GM23338 (cell line): Measurements from ENCODE around the gene EMILIN3.

Experiments
- CREB1 ChIP-seq: fragments of 250-450 bp; sonication (Bioruptor Pico); IDR thresholded peaks from 2 replicates; pipeline ENCODE4 v1.5.0; 2020; ENCODE audit warnings: low read depth, mild to moderate bottlenecking, moderate library complexity
- CTCF ChIP-seq, 2 experiments: fragments of 200-600 bp in 1 of 2; sonication (generic) in 1 of 2; conservative IDR thresholded peaks; 2 replicates each; pipeline versions ENCODE4 v1.5.1 to v1.6.1; 2016 to 2017; ENCODE audit warnings: antibody characterized with exemption in 2 of 2, low read depth in 2 of 2, mild to moderate bottlenecking in 2 of 2, moderate library complexity in 1 of 2
- EZH2 ChIP-seq: fragments of 200-600 bp; sonication (generic); IDR thresholded peaks from one replicate; pipeline ENCODE4 v1.8.0; 2017; ENCODE audit warnings: antibody characterized with exemption, mild to moderate bottlenecking, low read depth; ENCODE audit not compliant: unreplicated experiment
- EZH2phosphoT487 ChIP-seq: fragments of 200-600 bp; sonication (generic); IDR thresholded peaks from one replicate; pipeline ENCODE4 v1.8.1; 2018; ENCODE audit warnings: antibody characterized with exemption; ENCODE audit not compliant: unreplicated experiment
- JUNB ChIP-seq: IDR thresholded peaks from one replicate; pipeline ENCODE4 v1.6.1; 2016; ENCODE audit warnings: antibody characterized with exemption; ENCODE audit not compliant: unreplicated experiment
- NANOG ChIP-seq: IDR thresholded peaks from 2 replicates; pipeline ENCODE4 v1.6.1; 2016; ENCODE audit warnings: antibody characterized with exemption, borderline replicate concordance
- POLR2AphosphoS5 ChIP-seq: IDR thresholded peaks from 2 replicates; pipeline ENCODE4 v1.6.1; 2016; ENCODE audit warnings: antibody characterized with exemption, low read depth
- STAT1 ChIP-seq: IDR thresholded peaks from one replicate; pipeline ENCODE4 v1.6.1; 2016; ENCODE audit warnings: antibody characterized with exemption; ENCODE audit not compliant: unreplicated experiment
- ZNF331 ChIP-seq: fragments of 250-450 bp; sonication (Bioruptor Pico); IDR thresholded peaks from 2 replicates; pipeline ENCODE4 v1.5.0; 2020; ENCODE audit warnings: low read depth, mild to moderate bottlenecking, moderate library complexity
- TF ChIP-seq, protein P1 (sequence below): IDR thresholded peaks from one replicate; pipeline ENCODE4 v1.6.1; 2018; ENCODE audit warnings: antibody characterized with exemption; ENCODE audit not compliant: unreplicated experiment
- TF ChIP-seq, protein P2 (sequence below): fragments of 250-450 bp; sonication (Bioruptor Pico); IDR thresholded peaks from 2 replicates; pipeline ENCODE4 v1.5.0; 2020; ENCODE audit warnings: mild to moderate bottlenecking, moderate library complexity
- TF ChIP-seq, protein P3 (sequence below): IDR thresholded peaks from 2 replicates; pipeline ENCODE4 v1.6.1; 2016; ENCODE audit warnings: antibody characterized with exemption

DNA sequence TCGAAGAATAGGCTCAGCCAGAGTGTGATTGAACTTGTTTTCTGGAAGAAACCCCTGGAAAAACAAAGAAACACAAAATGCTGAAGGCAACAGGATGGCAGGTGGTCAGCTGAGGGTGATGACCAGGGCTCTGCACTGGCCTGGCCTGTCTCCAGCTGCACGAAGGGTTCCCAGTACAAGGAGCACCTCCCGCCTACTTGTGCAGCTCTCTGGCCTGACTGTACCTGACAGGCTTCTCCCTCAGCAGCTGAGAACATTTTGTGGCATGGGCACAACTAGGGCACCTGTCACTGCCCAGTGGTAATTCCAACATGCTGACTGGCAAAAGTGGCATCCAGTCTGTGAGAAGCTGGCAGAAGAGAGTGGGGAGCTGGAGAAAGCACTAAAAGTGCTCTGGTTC is 38.8 kb upstream of the EMILIN3 start:
- TF ChIP-seq EZH2phosphoT487 (no peak), CTCF (conservative IDR thresholded peaks at IDR 0.05; ENCODE audit: low read depth in 2 of 2) (no peak), EZH2 (no peak), POLR2AphosphoS5 (no peak), JUNB (no peak), NANOG (no peak), ZNF331 (no peak), CREB1 (CRISPR knock-in tag) (no peak), STAT1 (no peak)
- TF ChIP-seq, protein P1, sequence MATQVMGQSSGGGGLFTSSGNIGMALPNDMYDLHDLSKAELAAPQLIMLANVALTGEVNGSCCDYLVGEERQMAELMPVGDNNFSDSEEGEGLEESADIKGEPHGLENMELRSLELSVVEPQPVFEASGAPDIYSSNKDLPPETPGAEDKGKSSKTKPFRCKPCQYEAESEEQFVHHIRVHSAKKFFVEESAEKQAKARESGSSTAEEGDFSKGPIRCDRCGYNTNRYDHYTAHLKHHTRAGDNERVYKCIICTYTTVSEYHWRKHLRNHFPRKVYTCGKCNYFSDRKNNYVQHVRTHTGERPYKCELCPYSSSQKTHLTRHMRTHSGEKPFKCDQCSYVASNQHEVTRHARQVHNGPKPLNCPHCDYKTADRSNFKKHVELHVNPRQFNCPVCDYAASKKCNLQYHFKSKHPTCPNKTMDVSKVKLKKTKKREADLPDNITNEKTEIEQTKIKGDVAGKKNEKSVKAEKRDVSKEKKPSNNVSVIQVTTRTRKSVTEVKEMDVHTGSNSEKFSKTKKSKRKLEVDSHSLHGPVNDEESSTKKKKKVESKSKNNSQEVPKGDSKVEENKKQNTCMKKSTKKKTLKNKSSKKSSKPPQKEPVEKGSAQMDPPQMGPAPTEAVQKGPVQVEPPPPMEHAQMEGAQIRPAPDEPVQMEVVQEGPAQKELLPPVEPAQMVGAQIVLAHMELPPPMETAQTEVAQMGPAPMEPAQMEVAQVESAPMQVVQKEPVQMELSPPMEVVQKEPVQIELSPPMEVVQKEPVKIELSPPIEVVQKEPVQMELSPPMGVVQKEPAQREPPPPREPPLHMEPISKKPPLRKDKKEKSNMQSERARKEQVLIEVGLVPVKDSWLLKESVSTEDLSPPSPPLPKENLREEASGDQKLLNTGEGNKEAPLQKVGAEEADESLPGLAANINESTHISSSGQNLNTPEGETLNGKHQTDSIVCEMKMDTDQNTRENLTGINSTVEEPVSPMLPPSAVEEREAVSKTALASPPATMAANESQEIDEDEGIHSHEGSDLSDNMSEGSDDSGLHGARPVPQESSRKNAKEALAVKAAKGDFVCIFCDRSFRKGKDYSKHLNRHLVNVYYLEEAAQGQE: no peak
- TF ChIP-seq, protein P2, sequence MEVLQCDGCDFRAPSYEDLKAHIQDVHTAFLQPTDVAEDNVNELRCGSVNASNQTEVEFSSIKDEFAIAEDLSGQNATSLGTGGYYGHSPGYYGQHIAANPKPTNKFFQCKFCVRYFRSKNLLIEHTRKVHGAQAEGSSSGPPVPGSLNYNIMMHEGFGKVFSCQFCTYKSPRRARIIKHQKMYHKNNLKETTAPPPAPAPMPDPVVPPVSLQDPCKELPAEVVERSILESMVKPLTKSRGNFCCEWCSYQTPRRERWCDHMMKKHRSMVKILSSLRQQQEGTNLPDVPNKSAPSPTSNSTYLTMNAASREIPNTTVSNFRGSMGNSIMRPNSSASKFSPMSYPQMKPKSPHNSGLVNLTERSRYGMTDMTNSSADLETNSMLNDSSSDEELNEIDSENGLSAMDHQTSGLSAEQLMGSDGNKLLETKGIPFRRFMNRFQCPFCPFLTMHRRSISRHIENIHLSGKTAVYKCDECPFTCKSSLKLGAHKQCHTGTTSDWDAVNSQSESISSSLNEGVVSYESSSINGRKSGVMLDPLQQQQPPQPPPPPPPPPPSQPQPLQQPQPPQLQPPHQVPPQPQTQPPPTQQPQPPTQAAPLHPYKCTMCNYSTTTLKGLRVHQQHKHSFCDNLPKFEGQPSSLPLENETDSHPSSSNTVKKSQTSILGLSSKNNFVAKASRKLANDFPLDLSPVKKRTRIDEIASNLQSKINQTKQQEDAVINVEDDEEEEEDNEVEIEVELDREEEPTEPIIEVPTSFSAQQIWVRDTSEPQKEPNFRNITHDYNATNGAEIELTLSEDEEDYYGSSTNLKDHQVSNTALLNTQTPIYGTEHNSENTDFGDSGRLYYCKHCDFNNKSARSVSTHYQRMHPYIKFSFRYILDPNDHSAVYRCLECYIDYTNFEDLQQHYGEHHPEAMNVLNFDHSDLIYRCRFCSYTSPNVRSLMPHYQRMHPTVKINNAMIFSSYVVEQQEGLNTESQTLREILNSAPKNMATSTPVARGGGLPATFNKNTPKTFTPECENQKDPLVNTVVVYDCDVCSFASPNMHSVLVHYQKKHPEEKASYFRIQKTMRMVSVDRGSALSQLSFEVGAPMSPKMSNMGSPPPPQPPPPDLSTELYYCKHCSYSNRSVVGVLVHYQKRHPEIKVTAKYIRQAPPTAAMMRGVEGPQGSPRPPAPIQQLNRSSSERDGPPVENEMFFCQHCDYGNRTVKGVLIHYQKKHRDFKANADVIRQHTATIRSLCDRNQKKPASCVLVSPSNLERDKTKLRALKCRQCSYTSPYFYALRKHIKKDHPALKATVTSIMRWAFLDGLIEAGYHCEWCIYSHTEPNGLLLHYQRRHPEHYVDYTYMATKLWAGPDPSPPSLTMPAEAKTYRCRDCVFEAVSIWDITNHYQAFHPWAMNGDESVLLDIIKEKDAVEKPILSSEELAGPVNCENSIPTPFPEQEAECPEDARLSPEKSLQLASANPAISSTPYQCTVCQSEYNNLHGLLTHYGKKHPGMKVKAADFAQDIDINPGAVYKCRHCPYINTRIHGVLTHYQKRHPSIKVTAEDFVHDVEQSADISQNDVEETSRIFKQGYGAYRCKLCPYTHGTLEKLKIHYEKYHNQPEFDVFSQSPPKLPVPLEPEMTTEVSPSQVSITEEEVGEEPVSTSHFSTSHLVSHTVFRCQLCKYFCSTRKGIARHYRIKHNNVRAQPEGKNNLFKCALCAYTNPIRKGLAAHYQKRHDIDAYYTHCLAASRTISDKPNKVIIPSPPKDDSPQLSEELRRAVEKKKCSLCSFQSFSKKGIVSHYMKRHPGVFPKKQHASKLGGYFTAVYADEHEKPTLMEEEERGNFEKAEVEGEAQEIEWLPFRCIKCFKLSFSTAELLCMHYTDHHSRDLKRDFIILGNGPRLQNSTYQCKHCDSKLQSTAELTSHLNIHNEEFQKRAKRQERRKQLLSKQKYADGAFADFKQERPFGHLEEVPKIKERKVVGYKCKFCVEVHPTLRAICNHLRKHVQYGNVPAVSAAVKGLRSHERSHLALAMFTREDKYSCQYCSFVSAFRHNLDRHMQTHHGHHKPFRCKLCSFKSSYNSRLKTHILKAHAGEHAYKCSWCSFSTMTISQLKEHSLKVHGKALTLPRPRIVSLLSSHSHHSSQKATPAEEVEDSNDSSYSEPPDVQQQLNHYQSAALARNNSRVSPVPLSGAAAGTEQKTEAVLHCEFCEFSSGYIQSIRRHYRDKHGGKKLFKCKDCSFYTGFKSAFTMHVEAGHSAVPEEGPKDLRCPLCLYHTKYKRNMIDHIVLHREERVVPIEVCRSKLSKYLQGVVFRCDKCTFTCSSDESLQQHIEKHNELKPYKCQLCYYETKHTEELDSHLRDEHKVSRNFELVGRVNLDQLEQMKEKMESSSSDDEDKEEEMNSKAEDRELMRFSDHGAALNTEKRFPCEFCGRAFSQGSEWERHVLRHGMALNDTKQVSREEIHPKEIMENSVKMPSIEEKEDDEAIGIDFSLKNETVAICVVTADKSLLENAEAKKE (CRISPR knock-in tag): no peak
- TF ChIP-seq, protein P3, sequence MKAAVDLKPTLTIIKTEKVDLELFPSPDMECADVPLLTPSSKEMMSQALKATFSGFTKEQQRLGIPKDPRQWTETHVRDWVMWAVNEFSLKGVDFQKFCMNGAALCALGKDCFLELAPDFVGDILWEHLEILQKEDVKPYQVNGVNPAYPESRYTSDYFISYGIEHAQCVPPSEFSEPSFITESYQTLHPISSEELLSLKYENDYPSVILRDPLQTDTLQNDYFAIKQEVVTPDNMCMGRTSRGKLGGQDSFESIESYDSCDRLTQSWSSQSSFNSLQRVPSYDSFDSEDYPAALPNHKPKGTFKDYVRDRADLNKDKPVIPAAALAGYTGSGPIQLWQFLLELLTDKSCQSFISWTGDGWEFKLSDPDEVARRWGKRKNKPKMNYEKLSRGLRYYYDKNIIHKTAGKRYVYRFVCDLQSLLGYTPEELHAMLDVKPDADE: no peak
